Endothelial cell (in vitro differentiated cells): ENCODE measurements around the gene ELOVL2. TPM values are rescaled to one million over a fixed set of nuclear protein-coding genes. Genes with fewer than 3 reads are reported as not detected.

Experiments used
- DNase-seq: peaks from one replicate; pipeline ENCODE4 v3.0.0; 2021; ENCODE audit warnings: low spot score
- H3K27ac Mint-ChIP-seq: one replicate; pipeline ENCODE4 v1.8.0; 2021; ENCODE audit warnings: mixed read lengths, inconsistent platforms; ENCODE audit not compliant: unreplicated experiment
- H3K27me3 Mint-ChIP-seq: one replicate; pipeline ENCODE4 v1.8.0; 2021; ENCODE audit warnings: mild to moderate bottlenecking, moderate library complexity, mixed read lengths, inconsistent platforms; ENCODE audit not compliant: unreplicated experiment
- H3K36me3 Mint-ChIP-seq: one replicate; pipeline ENCODE4 v1.8.0; 2021; ENCODE audit warnings: mild to moderate bottlenecking, low read depth, mixed read lengths, inconsistent platforms; ENCODE audit not compliant: unreplicated experiment
- H3K4me1 Mint-ChIP-seq: one replicate; pipeline ENCODE4 v1.8.0; 2021; ENCODE audit warnings: mild to moderate bottlenecking, mixed read lengths, inconsistent platforms; ENCODE audit not compliant: unreplicated experiment
- H3K4me3 Mint-ChIP-seq: one replicate; pipeline ENCODE4 v1.8.0; 2021; ENCODE audit warnings: mild to moderate bottlenecking, mixed read lengths, inconsistent platforms; ENCODE audit not compliant: unreplicated experiment
- H3K9me3 Mint-ChIP-seq: one replicate; pipeline ENCODE4 v1.8.0; 2021; ENCODE audit warnings: mixed read lengths, inconsistent platforms; ENCODE audit not compliant: unreplicated experiment
- total RNA-seq: library from RNA; stranded (reverse); fragmentation: NEBNext Ultra II Directional; extraction: Animal tissue kit (Norgen Biotek cat#: 25700); gene quantifications from one replicate; pipeline ENCODE4 v1.2.1, GENCODE V29; 2021; ENCODE audit not compliant: unreplicated experiment
- TF ChIP-seq, protein P1 (sequence below): fragments of 200-600 bp; sonication (generic); IDR thresholded peaks from one replicate; pipeline ENCODE4 v1.5.0; 2021; ENCODE audit warnings: antibody characterized with exemption; ENCODE audit not compliant: unreplicated experiment

ELOVL2 gene
- total RNA-seq, 1 donor from 2014 or later, result 0.31 TPM

DNA sequence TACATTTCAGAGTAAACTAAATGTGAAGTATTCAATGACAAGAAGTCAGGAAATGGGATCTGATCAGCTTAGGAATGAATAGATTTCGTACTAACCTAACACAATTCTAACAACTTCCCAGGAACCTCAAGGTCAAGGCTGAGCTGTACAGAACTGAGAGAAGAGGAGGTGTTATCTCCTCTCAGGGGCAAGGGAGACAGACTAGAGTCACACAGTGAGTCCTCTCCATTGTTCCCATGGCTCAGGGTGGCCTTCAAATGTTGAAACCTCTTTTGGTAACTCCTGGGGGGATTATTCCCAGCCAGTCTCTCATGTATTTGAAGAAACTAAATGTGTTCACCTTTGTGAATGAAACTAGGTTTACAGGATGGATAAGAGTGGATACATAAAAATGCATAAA, 27.7 kb downstream of the ELOVL2 start:
- peaks cover 9% of the 10 kb centered on the region for H3K4me1 Mint-ChIP-seq
- H3K4me3 Mint-ChIP-seq, result no peak overlapping the region
- peaks cover 3% of the 10 kb centered on the region for H3K27me3 Mint-ChIP-seq
- H3K9me3 Mint-ChIP-seq, result no peaks in the 10 kb centered on the region
- H3K27ac Mint-ChIP-seq, result no peak overlapping the region
- H3K36me3 Mint-ChIP-seq, result no peaks in the 10 kb centered on the region
- DNase-seq, result no peak
- TF ChIP-seq, protein P1, sequence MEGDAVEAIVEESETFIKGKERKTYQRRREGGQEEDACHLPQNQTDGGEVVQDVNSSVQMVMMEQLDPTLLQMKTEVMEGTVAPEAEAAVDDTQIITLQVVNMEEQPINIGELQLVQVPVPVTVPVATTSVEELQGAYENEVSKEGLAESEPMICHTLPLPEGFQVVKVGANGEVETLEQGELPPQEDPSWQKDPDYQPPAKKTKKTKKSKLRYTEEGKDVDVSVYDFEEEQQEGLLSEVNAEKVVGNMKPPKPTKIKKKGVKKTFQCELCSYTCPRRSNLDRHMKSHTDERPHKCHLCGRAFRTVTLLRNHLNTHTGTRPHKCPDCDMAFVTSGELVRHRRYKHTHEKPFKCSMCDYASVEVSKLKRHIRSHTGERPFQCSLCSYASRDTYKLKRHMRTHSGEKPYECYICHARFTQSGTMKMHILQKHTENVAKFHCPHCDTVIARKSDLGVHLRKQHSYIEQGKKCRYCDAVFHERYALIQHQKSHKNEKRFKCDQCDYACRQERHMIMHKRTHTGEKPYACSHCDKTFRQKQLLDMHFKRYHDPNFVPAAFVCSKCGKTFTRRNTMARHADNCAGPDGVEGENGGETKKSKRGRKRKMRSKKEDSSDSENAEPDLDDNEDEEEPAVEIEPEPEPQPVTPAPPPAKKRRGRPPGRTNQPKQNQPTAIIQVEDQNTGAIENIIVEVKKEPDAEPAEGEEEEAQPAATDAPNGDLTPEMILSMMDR, result no peak

DNA sequence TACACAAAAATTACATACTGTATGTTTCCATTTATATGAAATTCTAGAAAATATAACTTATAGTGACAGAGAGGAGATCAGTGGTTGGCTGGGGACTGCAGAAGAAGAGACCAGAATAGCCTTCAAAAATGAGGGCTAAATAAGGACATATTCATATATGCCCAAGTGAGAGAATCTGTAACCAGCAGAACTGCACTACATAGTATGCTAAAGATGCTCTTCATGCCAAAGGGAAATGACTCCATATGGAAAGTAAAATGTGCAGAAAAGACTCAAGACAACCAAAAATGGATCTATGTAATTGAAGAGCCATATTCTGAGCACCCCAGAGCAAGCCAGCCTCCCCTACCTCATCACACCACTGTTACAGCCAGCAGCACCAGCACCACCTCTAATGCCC, 29.0 kb downstream of the ELOVL2 start:
- Mint-ChIP-seq H3K9me3 (no peaks in the 10 kb centered on the region), H3K27me3 (peaks cover 3% of the 10 kb centered on the region), H3K4me3 (no peak overlapping the region), H3K36me3 (no peaks in the 10 kb centered on the region), H3K4me1 (peaks cover 5% of the 10 kb centered on the region), H3K27ac (no peak overlapping the region)
- TF ChIP-seq, protein P1, result no peak
- no peak for DNase-seq

DNA sequence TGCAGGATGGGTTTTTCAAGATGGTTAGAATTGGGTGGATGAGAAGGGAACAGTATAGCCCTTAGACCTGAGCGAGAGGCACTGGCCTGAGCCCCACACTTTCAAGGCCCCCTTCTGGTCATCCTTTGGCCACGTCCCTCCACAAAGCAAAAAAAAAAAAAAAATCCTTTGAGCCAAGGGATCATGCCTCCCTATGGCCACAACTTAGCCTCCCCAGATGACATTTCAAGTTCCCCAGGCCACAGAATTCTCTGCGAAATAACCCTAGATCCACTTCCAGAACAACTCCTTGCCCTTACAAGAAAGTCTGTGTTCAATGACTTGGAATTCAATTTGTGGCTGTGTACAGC, 30.4 kb downstream of the ELOVL2 start:
- Mint-ChIP-seq H3K4me1 (peaks cover 11% of the 10 kb centered on the region), H3K4me3 (no peak overlapping the region), H3K9me3 (no peaks in the 10 kb centered on the region), H3K36me3 (no peaks in the 10 kb centered on the region), H3K27me3 (peaks cover 4% of the 10 kb centered on the region), H3K27ac (no peak overlapping the region)
- no peak for DNase-seq
- TF ChIP-seq, protein P1, result no peak

DNA sequence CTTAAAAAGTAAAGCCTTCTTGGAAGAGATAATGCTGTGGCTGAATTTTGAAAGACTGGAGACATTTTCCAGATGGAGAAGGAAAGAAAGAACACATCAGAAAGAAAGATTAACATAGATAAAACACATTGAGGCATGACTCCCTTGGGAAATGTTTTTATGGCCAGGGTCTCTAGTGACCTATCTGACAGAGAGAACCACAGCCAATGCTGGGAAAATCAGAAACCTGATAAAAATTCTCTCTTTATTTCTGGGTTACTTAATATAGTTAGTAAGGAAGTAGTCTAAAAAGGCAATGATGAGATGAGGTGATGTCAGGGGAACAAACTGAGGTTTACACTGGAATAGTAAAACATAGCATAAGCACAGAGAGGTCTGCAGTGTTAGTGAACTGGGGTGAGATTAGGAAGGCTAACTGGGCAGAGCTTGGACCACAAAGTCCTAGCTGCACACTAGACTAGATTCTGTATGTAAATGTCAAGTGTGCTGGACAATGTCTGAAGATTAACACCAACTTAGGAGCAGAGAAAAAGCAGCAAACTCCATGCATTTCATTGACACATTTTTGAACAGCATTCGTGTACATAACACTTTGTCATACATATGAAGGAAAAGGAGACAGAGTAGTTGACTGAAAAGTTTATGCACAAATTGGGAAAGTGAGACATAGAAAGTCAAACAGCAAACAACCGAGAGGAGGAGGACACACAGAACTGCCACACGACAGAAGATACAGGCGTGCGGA, 31.0 kb downstream of the ELOVL2 start:
- peaks cover 15% of the 10 kb centered on the region for H3K4me1 Mint-ChIP-seq
- H3K36me3 Mint-ChIP-seq, result no peaks in the 10 kb centered on the region
- peaks cover 4% of the 10 kb centered on the region for H3K27me3 Mint-ChIP-seq
- H3K9me3 Mint-ChIP-seq, result no peaks in the 10 kb centered on the region
- H3K4me3 Mint-ChIP-seq, result no peak overlapping the region
- no peak for DNase-seq
- TF ChIP-seq, protein P1, result no peak
- H3K27ac Mint-ChIP-seq, result no peak overlapping the region

- no peaks in the 10 kb centered on the region for H3K36me3 Mint-ChIP-seq
- H3K9me3 Mint-ChIP-seq, result no peaks in the 10 kb centered on the region
- H3K27ac Mint-ChIP-seq, result no peak overlapping the region
- no peak overlapping the region for H3K4me3 Mint-ChIP-seq
- TF ChIP-seq, protein P1, result no peak
- H3K27me3 Mint-ChIP-seq, result peaks cover 4% of the 10 kb centered on the region
- H3K4me1 Mint-ChIP-seq, result peaks cover 19% of the 10 kb centered on the region
- no peak for DNase-seq
Measured at GRCh38 chr6:11012295-11012754, 31.8 kb downstream of the ELOVL2 start.
